ENCODE results near the gene TACR2.

Gene TACR2

GRCh38 chr10:69408318-69409175 is 8.2 kb downstream of the TACR2 start:
- DNase-seq (ENCODE audit: low read depth), result peak; percentile 96
- TF ChIP-seq CTCF (conservative IDR thresholded peaks at IDR 0.05; ENCODE audit: low read depth, low read length), result peak; percentile 74
- H3K4me3 ChIP-seq (ENCODE audit: low read depth, low read length), result peak overlapping the region; percentile 57

- no peak for DNase-seq (ENCODE audit: low read depth)
- H3K4me3 ChIP-seq (ENCODE audit: low read depth, low read length), result no peak overlapping the region
- TF ChIP-seq CTCF (conservative IDR thresholded peaks at IDR 0.05; ENCODE audit: low read depth, low read length), result peak; percentile 33
These were observed 9.0 kb downstream of the TACR2 start for GRCh38 chr10:69407621-69408301.

- TF ChIP-seq CTCF (conservative IDR thresholded peaks at IDR 0.05; ENCODE audit: low read depth, low read length), result no peak
- DNase-seq (ENCODE audit: low read depth), result no peak
- H3K4me3 ChIP-seq (ENCODE audit: low read depth, low read length), result no peak overlapping the region
These were observed 9.7 kb downstream of the TACR2 start for GRCh38 chr10:69406816-69407580.

- no peak overlapping the region for H3K4me3 ChIP-seq (ENCODE audit: low read depth, low read length)
- TF ChIP-seq CTCF (conservative IDR thresholded peaks at IDR 0.05; ENCODE audit: low read depth, low read length), result no peak
- peak; percentile 60 for DNase-seq (ENCODE audit: low read depth)
These were observed 10.4 kb downstream of the TACR2 start for GRCh38 chr10:69406302-69406811.

GRCh38 chr10:69405221-69405620 is 11.5 kb downstream of the TACR2 start:
- H3K4me3 ChIP-seq (ENCODE audit: low read depth, low read length), result no peak overlapping the region
- no peak for TF ChIP-seq CTCF (conservative IDR thresholded peaks at IDR 0.05; ENCODE audit: low read depth, low read length)
- no peak for DNase-seq (ENCODE audit: low read depth)

- H3K4me3 ChIP-seq (ENCODE audit: low read depth, low read length), result no peak overlapping the region
- no peak for DNase-seq (ENCODE audit: low read depth)
- no peak for TF ChIP-seq CTCF (conservative IDR thresholded peaks at IDR 0.05; ENCODE audit: low read depth, low read length)
These were observed 11.9 kb downstream of the TACR2 start for GRCh38 chr10:69404786-69405185.

All from choroid plexus epithelial cell (primary cell).